Neuronal stem cell (in vitro differentiated cells): ENCODE results near the gene MRAP.

ENCODE experiments used
- DNase-seq: peaks from one replicate; pipeline ENCODE4 v3.0.0-alpha.2; 2013; ENCODE audit warnings: low spot score
- H2AFZ ChIP-seq: one replicate; pipeline ENCODE4 v1.6.1; 2013; ENCODE audit warnings: mild to moderate bottlenecking, low read length, inconsistent platforms
- H2AK5ac ChIP-seq: 2 replicates; pipeline ENCODE4 v1.6.1; 2013; ENCODE audit warnings: low read depth, mild to moderate bottlenecking, inconsistent platforms, low read length, moderate library complexity, mixed read lengths
- H2BK120ac ChIP-seq: 2 replicates; pipeline ENCODE4 v1.6.1; 2013; ENCODE audit warnings: low read depth, mild to moderate bottlenecking, inconsistent platforms, low read length, moderate library complexity, mixed read lengths
- H2BK12ac ChIP-seq: one replicate; pipeline ENCODE4 v1.6.1; 2013; ENCODE audit warnings: low read length, inconsistent platforms
- H2BK15ac ChIP-seq: 2 replicates; pipeline ENCODE4 v1.6.1; 2013; ENCODE audit warnings: mild to moderate bottlenecking, low read length, inconsistent platforms, mixed read lengths
- H2BK5ac ChIP-seq: one replicate; pipeline ENCODE4 v1.6.1; 2013; ENCODE audit warnings: inconsistent platforms, mild to moderate bottlenecking, low read length, moderate library complexity
- H3K14ac ChIP-seq: one replicate; pipeline ENCODE4 v1.6.1; 2013; ENCODE audit warnings: low read length, inconsistent platforms
- H3K18ac ChIP-seq: 2 replicates; pipeline ENCODE4 v1.6.1; 2013; ENCODE audit warnings: low read length, inconsistent platforms
- H3K23ac ChIP-seq: 2 replicates; pipeline ENCODE4 v1.6.1; 2013; ENCODE audit warnings: low read depth, mild to moderate bottlenecking, mixed read lengths, low read length, inconsistent platforms; ENCODE audit not compliant: poor library complexity
- H3K27ac ChIP-seq: replicated peaks from 3 replicates; pipeline ENCODE4 v1.5.1; 2013; ENCODE audit warnings: low read length, inconsistent platforms
- H3K27me3 ChIP-seq, 3 experiments: 2 replicates each; pipeline ENCODE4 v1.6.1; 2013; ENCODE audit warnings: low read length in 3 of 3, mild to moderate bottlenecking in 2 of 3, inconsistent platforms in 1 of 3, low read depth in 1 of 3, mixed read lengths in 1 of 3, moderate library complexity in 1 of 3; ENCODE audit not compliant: control insufficient read depth in 3 of 3, insufficient read depth in 3 of 3
- H3K36me3 ChIP-seq, 2 donors: replicated peaks in 1 of 2; 2 replicates each; pipeline ENCODE4 v1.6.1; 2013; ENCODE audit warnings: low read length in 2 of 2; ENCODE audit not compliant: control insufficient read depth in 2 of 2, insufficient read depth in 2 of 2
- H3K4ac ChIP-seq: 2 replicates; pipeline ENCODE4 v1.6.1; 2013; ENCODE audit warnings: inconsistent platforms, mild to moderate bottlenecking, low read length, moderate library complexity
- H3K4me1 ChIP-seq, 2 donors: 1 replicate in 1 of 2; 2 replicates in 1 of 2; pipeline ENCODE4 v1.6.1; 2013; ENCODE audit warnings: low read length in 2 of 2, low read depth in 1 of 2; ENCODE audit not compliant: control insufficient read depth in 2 of 2, insufficient read depth in 1 of 2
- H3K4me2 ChIP-seq: one replicate; pipeline ENCODE4 v1.6.1; 2013; ENCODE audit warnings: mild to moderate bottlenecking, low read length, inconsistent platforms; ENCODE audit not compliant: insufficient read depth, poor library complexity, severe bottlenecking
- H3K4me3 ChIP-seq, 2 donors: 2 replicates each; pipeline ENCODE4 v1.5.1; 2013; ENCODE audit warnings: low read length in 2 of 2, mild to moderate bottlenecking in 2 of 2, inconsistent platforms in 1 of 2, moderate library complexity in 1 of 2
- H3K79me1 ChIP-seq: one replicate; pipeline ENCODE4 v1.6.1; 2013; ENCODE audit warnings: low read depth, mild to moderate bottlenecking, inconsistent platforms, low read length, moderate library complexity
- H3K9ac ChIP-seq: one replicate; pipeline ENCODE4 v1.6.1; 2013; ENCODE audit warnings: mild to moderate bottlenecking, low read depth, low read length, inconsistent platforms; ENCODE audit not compliant: poor library complexity
- H3K9me3 ChIP-seq, 2 donors: replicated peaks in 1 of 2; 2 replicates each; pipeline versions ENCODE3 to v1.6.1; 2013; ENCODE audit warnings: low read length in 2 of 2, mild to moderate bottlenecking in 2 of 2, inconsistent platforms in 1 of 2, low read depth in 1 of 2, mixed read lengths in 1 of 2, moderate library complexity in 1 of 2; ENCODE audit not compliant: control insufficient read depth in 2 of 2, insufficient read depth in 1 of 2
- H4K8ac ChIP-seq: one replicate; pipeline ENCODE4 v1.6.1; 2013; ENCODE audit warnings: low read depth, mild to moderate bottlenecking, inconsistent platforms, low read length, moderate library complexity
- H4K91ac ChIP-seq: one replicate; pipeline ENCODE4 v1.6.1; 2013; ENCODE audit warnings: low read length, low read depth, mild to moderate bottlenecking, inconsistent platforms; ENCODE audit not compliant: poor library complexity
- WGBS, 2 donors: extraction: QIAGEN DNeasy Blood & Tissue Kit; methylation state at CpG; one replicate each; pipeline ENCODE4 v1.1.7; 2013; ENCODE audit warnings: missing lambda C conversion rate in 2 of 2, mixed read lengths in 1 of 2; ENCODE audit not compliant: insufficient read length in 2 of 2, insufficient replicate concordance in 1 of 2; ENCODE audit errors: extremely low coverage in 2 of 2; 5-methylcytosine and 5-hydroxymethylcytosine counted together

MRAP gene

GRCh38 chr21:32329776-32330175 lies 31.1 kb downstream of the MRAP start:
- Histone ChIP-seq H3K4me2 (no peak overlapping the region), H3K27me3 (peaks cover 0 to 3% (median 0%) of the 10 kb centered on the region in 3 experiments), H2AK5ac (no peak overlapping the region), H3K36me3 (peaks cover 14 to 72% of the 10 kb centered on the region in 2 donors), H3K23ac (no peak overlapping the region), H4K8ac (no peak overlapping the region), H3K4ac (no peak overlapping the region), H3K27ac (no peak overlapping the region), H3K9ac (no peak overlapping the region), H2BK15ac (no peak overlapping the region), H3K18ac (no peak overlapping the region), H3K4me1 (peaks cover 12 to 21% of the 10 kb centered on the region in 2 donors), H3K79me1 (peaks cover 2% of the 10 kb centered on the region), H2BK12ac (no peak overlapping the region), H2BK120ac (no peak overlapping the region), H3K9me3 (peaks cover 5 to 39% of the 10 kb centered on the region in 2 donors), H3K4me3 (no peak overlapping the region), H3K14ac (no peak overlapping the region), H2BK5ac (no peak overlapping the region), H2AFZ (no peak overlapping the region), H4K91ac (no peak overlapping the region)
- WGBS, 2 donors = no CpG with 5 or more reads among the region's 3 CpGs
- no peak for DNase-seq

GRCh38 chr21:32330784-32331311 lies 32.2 kb downstream of the MRAP start:
- H2BK15ac ChIP-seq = no peak overlapping the region
- H3K23ac ChIP-seq = no peak overlapping the region
- H3K36me3 ChIP-seq = peaks cover 7 to 72% of the 10 kb centered on the region in 2 donors
- no peak overlapping the region for H3K14ac ChIP-seq
- H3K4me3 ChIP-seq = no peak overlapping the region
- peaks cover 5 to 39% of the 10 kb centered on the region in 2 donors for H3K9me3 ChIP-seq
- H4K91ac ChIP-seq = no peak overlapping the region
- peak; percentile 39 for DNase-seq
- no peak overlapping the region for H3K18ac ChIP-seq
- no CpG with 5 or more reads among the region's 4 CpGs for WGBS, 2 donors
- no peak overlapping the region for H2BK12ac ChIP-seq
- H3K9ac ChIP-seq = no peak overlapping the region
- no peak overlapping the region for H2BK120ac ChIP-seq
- H3K27me3 ChIP-seq = peaks cover 0 to 3% (median 0%) of the 10 kb centered on the region in 3 experiments
- H2AK5ac ChIP-seq = no peak overlapping the region
- no peak overlapping the region for H3K4ac ChIP-seq
- H3K79me1 ChIP-seq = no peaks in the 10 kb centered on the region
- H4K8ac ChIP-seq = no peak overlapping the region
- no peak overlapping the region for H2AFZ ChIP-seq
- peaks cover 17 to 21% of the 10 kb centered on the region in 2 donors for H3K4me1 ChIP-seq
- no peak overlapping the region for H3K4me2 ChIP-seq
- H3K27ac ChIP-seq = no peak overlapping the region
- no peak overlapping the region for H2BK5ac ChIP-seq

GRCh38 chr21:32331444-32332305 lies 33.0 kb downstream of the MRAP start:
- Histone ChIP-seq H3K27me3 (peaks cover 0 to 3% (median 0%) of the 10 kb centered on the region in 3 experiments), H3K4me1 (peaks cover 21 to 22% of the 10 kb centered on the region in 2 donors), H2AFZ (no peak overlapping the region), H2BK15ac (no peak overlapping the region), H3K9ac (no peak overlapping the region), H2BK5ac (no peak overlapping the region), H2BK12ac (no peak overlapping the region), H3K27ac (no peak overlapping the region), H3K9me3 (peaks cover 5 to 37% of the 10 kb centered on the region in 2 donors), H3K14ac (no peak overlapping the region), H4K8ac (no peak overlapping the region), H3K36me3 (peaks cover 9 to 72% of the 10 kb centered on the region in 2 donors), H3K4ac (no peak overlapping the region), H3K4me2 (no peak overlapping the region), H2AK5ac (no peak overlapping the region), H3K18ac (peak overlapping the region; percentile 78), H4K91ac (no peak overlapping the region), H3K79me1 (no peaks in the 10 kb centered on the region), H2BK120ac (no peak overlapping the region), H3K4me3 (no peak overlapping the region), H3K23ac (no peak overlapping the region)
- no CpG with 5 or more reads among the region's 9 CpGs for WGBS, 2 donors
- peak; percentile 23 for DNase-seq

GRCh38 chr21:32332463-32332951 lies 33.9 kb downstream of the MRAP start:
- Histone ChIP-seq H3K14ac (no peak overlapping the region), H2BK5ac (no peak overlapping the region), H3K36me3 (peaks cover 12 to 75% of the 10 kb centered on the region in 2 donors), H3K9me3 (peaks cover 5 to 32% of the 10 kb centered on the region in 2 donors), H3K4ac (no peak overlapping the region), H3K23ac (no peak overlapping the region), H3K18ac (no peak overlapping the region), H3K4me2 (no peak overlapping the region), H2AFZ (no peak overlapping the region), H3K4me3 (no peak overlapping the region), H2BK12ac (no peak overlapping the region), H3K79me1 (no peaks in the 10 kb centered on the region), H4K8ac (no peak overlapping the region), H3K27me3 (peaks cover 0 to 3% (median 0%) of the 10 kb centered on the region in 3 experiments), H4K91ac (no peak overlapping the region), H2BK15ac (no peak overlapping the region), H3K27ac (no peak overlapping the region), H2BK120ac (no peak overlapping the region), H3K4me1 (peaks cover 21 to 22% of the 10 kb centered on the region in 2 donors), H2AK5ac (no peak overlapping the region), H3K9ac (no peak overlapping the region)
- no CpG with 5 or more reads among the region's 1 CpG for whole genome bisulfite sequencing, 2 donors
- no peak for DNase-seq
